ENCODE measurements around the gene FEM1B. TPM values are rescaled to one million over a fixed set of nuclear protein-coding genes. Genes with fewer than 3 reads are reported as not detected.

The FEM1B gene
- total and polyA plus RNA-seq, 4 donors, result 39.9 to 128 (median 76.3) TPM

- WGBS (ENCODE audit: insufficient coverage), result under 1% methylated on average over 50 of the region's 57 CpGs
Observed at GRCh38 chr15:68256675-68257450, 20.7 kb upstream of the FEM1B start.

GRCh38 chr15:68258692-68259091 is 18.9 kb upstream of the FEM1B start:
- H3K9me3 ChIP-seq (ENCODE audit: control insufficient read depth, insufficient read depth, low read length), result no peaks in the 10 kb centered on the region
- H3K27me3 ChIP-seq (ENCODE audit: control insufficient read depth, insufficient read depth, low read length), result no peaks in the 10 kb centered on the region
- peaks cover 6% of the 10 kb centered on the region for H3K4me1 ChIP-seq (ENCODE audit: control insufficient read depth, insufficient read depth, low read length)
- no peak overlapping the region for H3K27ac ChIP-seq (ENCODE audit: low read depth, low read length)
- H3K36me3 ChIP-seq (ENCODE audit: control insufficient read depth, insufficient read depth, low read length), result no peaks in the 10 kb centered on the region
- no peak overlapping the region for H3K4me3 ChIP-seq (ENCODE audit: low read depth, low read length)
- 71% methylated on average over 2 of the region's 4 CpGs for WGBS (ENCODE audit: insufficient coverage)
- DNase-seq (ENCODE audit: low read depth in 4 of 6, low spot score in 6 of 6), result no peak

More at GRCh38 chr15:68256675-68257450, 20.7 kb upstream of the FEM1B start:
- H3K4me3 ChIP-seq (ENCODE audit: low read depth, low read length), result peak overlapping the region; percentile 75
- H3K4me1 ChIP-seq (ENCODE audit: control insufficient read depth, insufficient read depth, low read length), result peaks cover 6% of the 10 kb centered on the region
- no peaks in the 10 kb centered on the region for H3K9me3 ChIP-seq (ENCODE audit: control insufficient read depth, insufficient read depth, low read length)
- DNase-seq (ENCODE audit: low read depth in 4 of 6, low spot score in 6 of 6), result peak; percentile 71 to 96 (median 78)
- peak overlapping the region; percentile 88 for H3K27ac ChIP-seq (ENCODE audit: low read depth, low read length)
- no peaks in the 10 kb centered on the region for H3K27me3 ChIP-seq (ENCODE audit: control insufficient read depth, insufficient read depth, low read length)
- H3K36me3 ChIP-seq (ENCODE audit: control insufficient read depth, insufficient read depth, low read length), result no peaks in the 10 kb centered on the region

DNA sequence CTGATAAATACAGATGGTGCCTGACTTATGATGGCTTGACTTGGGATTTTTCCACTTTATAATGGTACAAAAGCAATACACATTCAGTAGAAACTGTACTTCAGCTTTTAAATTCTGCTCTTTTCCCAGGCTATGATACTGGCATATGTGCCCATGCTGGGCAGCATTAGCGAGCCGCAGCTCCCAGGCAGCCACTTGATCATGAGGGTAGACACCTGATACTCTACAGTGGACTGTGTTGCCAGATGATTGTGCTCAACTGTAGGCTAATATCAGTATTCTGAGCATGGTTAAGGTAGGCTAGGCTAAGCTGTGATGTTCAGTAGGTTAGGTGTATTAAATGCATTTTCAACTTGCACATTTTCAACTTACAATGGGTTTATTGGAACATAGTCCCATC is 17.7 kb upstream of the FEM1B start:
- no peaks in the 10 kb centered on the region for H3K9me3 ChIP-seq (ENCODE audit: control insufficient read depth, insufficient read depth, low read length)
- peaks cover 3% of the 10 kb centered on the region for H3K27me3 ChIP-seq (ENCODE audit: control insufficient read depth, insufficient read depth, low read length)
- WGBS (ENCODE audit: insufficient coverage), result 40% methylated on average over 2 of the region's 2 CpGs
- DNase-seq (ENCODE audit: low read depth in 4 of 6, low spot score in 6 of 6), result no peak
- H3K36me3 ChIP-seq (ENCODE audit: control insufficient read depth, insufficient read depth, low read length), result no peaks in the 10 kb centered on the region
- no peak overlapping the region for H3K4me3 ChIP-seq (ENCODE audit: low read depth, low read length)
- peaks cover 6% of the 10 kb centered on the region for H3K4me1 ChIP-seq (ENCODE audit: control insufficient read depth, insufficient read depth, low read length)
- no peak overlapping the region for H3K27ac ChIP-seq (ENCODE audit: low read depth, low read length)

- Histone ChIP-seq H3K27me3 (ENCODE audit: control insufficient read depth, insufficient read depth, low read length) (peaks cover 4% of the 10 kb centered on the region), H3K36me3 (ENCODE audit: control insufficient read depth, insufficient read depth, low read length) (no peaks in the 10 kb centered on the region), H3K4me3 (ENCODE audit: low read depth, low read length) (no peak overlapping the region), H3K4me1 (ENCODE audit: control insufficient read depth, insufficient read depth, low read length) (peaks cover 6% of the 10 kb centered on the region), H3K9me3 (ENCODE audit: control insufficient read depth, insufficient read depth, low read length) (no peaks in the 10 kb centered on the region), H3K27ac (ENCODE audit: low read depth, low read length) (no peak overlapping the region)
- no CpG with 5 or more reads among the region's 3 CpGs for WGBS (ENCODE audit: insufficient coverage)
- DNase-seq (ENCODE audit: low read depth in 4 of 6, low spot score in 6 of 6), result no peak
Observed at GRCh38 chr15:68261241-68261640, 16.3 kb upstream of the FEM1B start.

- WGBS (ENCODE audit: insufficient coverage), result no CpG with 5 or more reads among the region's 3 CpGs
- Histone ChIP-seq H3K27me3 (ENCODE audit: control insufficient read depth, insufficient read depth, low read length) (peaks cover 4% of the 10 kb centered on the region), H3K27ac (ENCODE audit: low read depth, low read length) (no peak overlapping the region), H3K9me3 (ENCODE audit: control insufficient read depth, insufficient read depth, low read length) (no peaks in the 10 kb centered on the region), H3K36me3 (ENCODE audit: control insufficient read depth, insufficient read depth, low read length) (no peaks in the 10 kb centered on the region), H3K4me3 (ENCODE audit: low read depth, low read length) (no peak overlapping the region), H3K4me1 (ENCODE audit: control insufficient read depth, insufficient read depth, low read length) (no peaks in the 10 kb centered on the region)
- no peak for DNase-seq (ENCODE audit: low read depth in 4 of 6, low spot score in 6 of 6)
Observed at GRCh38 chr15:68261980-68262379, 15.6 kb upstream of the FEM1B start.

DNA sequence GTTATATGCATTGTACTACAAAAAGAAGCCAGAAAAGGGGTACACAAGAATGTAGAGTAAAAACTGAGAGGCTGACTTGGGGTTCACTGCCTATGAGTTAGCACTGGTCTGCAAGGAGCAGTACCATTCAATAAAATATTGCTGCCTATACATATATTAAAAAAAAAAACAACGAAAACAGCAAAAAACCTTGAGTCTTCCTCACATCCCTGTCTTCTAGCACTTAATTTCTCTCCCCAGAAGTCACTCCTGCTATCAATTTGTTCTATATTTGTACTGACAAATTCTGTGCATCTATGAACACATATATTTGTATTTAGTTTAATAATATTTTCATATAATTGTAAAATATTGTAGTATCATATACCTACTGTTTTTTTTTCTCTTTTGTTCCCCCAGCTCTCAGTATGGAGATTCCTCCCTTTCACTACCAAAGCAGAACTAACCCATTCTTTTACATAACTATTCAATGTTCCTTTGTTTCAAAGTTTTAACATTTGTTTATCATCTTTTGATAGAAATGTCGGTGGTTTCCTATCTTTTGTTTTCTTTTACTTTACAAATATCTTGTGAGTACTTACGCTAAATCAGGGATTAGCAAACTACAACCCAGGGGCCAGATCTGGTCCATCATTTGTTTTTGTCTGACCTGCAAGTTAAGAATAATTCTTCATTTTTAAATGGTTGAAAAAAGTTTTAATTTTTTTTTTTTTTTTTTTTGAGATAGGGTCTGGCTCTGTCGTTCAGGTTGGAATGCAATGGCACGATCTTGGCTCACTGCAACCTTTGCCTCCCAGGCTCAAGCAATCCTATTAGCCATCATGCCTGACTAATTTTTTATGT is 14.8 kb upstream of the FEM1B start:
- DNase-seq (ENCODE audit: low read depth in 4 of 6, low spot score in 6 of 6), result no peak
- no peaks in the 10 kb centered on the region for H3K9me3 ChIP-seq (ENCODE audit: control insufficient read depth, insufficient read depth, low read length)
- H3K36me3 ChIP-seq (ENCODE audit: control insufficient read depth, insufficient read depth, low read length), result no peaks in the 10 kb centered on the region
- no peak overlapping the region for H3K4me3 ChIP-seq (ENCODE audit: low read depth, low read length)
- peaks cover 4% of the 10 kb centered on the region for H3K27me3 ChIP-seq (ENCODE audit: control insufficient read depth, insufficient read depth, low read length)
- no peaks in the 10 kb centered on the region for H3K4me1 ChIP-seq (ENCODE audit: control insufficient read depth, insufficient read depth, low read length)
- WGBS (ENCODE audit: insufficient coverage), result no CpG with 5 or more reads among the region's 5 CpGs
- no peak overlapping the region for H3K27ac ChIP-seq (ENCODE audit: low read depth, low read length)

DNA sequence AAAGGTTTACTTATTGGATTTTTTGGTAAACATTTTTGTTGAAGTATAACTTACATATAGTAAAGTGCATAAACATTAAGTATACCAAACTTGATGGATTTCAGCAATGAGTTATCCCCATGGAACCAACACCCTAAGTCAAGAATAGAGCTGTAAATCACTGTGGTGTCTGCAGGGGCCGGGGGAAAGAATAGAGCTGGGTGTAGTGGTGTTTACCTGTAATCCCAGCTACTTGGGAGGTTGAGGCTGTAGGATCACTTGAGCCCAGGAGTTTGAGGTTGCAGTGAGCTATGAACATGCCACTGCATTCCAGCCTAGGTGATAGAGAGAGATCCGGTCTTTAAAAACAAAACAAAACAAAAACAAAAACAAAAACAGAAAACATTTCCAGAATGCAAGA is 13.3 kb upstream of the FEM1B start:
- H3K4me1 ChIP-seq (ENCODE audit: control insufficient read depth, insufficient read depth, low read length), result no peaks in the 10 kb centered on the region
- no peak for DNase-seq (ENCODE audit: low read depth in 4 of 6, low spot score in 6 of 6)
- 40% methylated on average over 1 of the region's 2 CpGs for whole genome bisulfite sequencing (ENCODE audit: insufficient coverage)
- H3K27me3 ChIP-seq (ENCODE audit: control insufficient read depth, insufficient read depth, low read length), result peaks cover 4% of the 10 kb centered on the region
- no peak overlapping the region for H3K4me3 ChIP-seq (ENCODE audit: low read depth, low read length)
- no peaks in the 10 kb centered on the region for H3K9me3 ChIP-seq (ENCODE audit: control insufficient read depth, insufficient read depth, low read length)
- no peak overlapping the region for H3K27ac ChIP-seq (ENCODE audit: low read depth, low read length)
- no peaks in the 10 kb centered on the region for H3K36me3 ChIP-seq (ENCODE audit: control insufficient read depth, insufficient read depth, low read length)

GRCh38 chr15:68265081-68265480 is 12.5 kb upstream of the FEM1B start:
- Histone ChIP-seq H3K9me3 (ENCODE audit: control insufficient read depth, insufficient read depth, low read length) (no peaks in the 10 kb centered on the region), H3K36me3 (ENCODE audit: control insufficient read depth, insufficient read depth, low read length) (no peaks in the 10 kb centered on the region), H3K4me3 (ENCODE audit: low read depth, low read length) (no peak overlapping the region), H3K27me3 (ENCODE audit: control insufficient read depth, insufficient read depth, low read length) (peaks cover 4% of the 10 kb centered on the region), H3K27ac (ENCODE audit: low read depth, low read length) (no peak overlapping the region), H3K4me1 (ENCODE audit: control insufficient read depth, insufficient read depth, low read length) (no peaks in the 10 kb centered on the region)
- WGBS (ENCODE audit: insufficient coverage), result no CpG with 5 or more reads among the region's 4 CpGs
- DNase-seq (ENCODE audit: low read depth in 4 of 6, low spot score in 6 of 6), result no peak

DNA sequence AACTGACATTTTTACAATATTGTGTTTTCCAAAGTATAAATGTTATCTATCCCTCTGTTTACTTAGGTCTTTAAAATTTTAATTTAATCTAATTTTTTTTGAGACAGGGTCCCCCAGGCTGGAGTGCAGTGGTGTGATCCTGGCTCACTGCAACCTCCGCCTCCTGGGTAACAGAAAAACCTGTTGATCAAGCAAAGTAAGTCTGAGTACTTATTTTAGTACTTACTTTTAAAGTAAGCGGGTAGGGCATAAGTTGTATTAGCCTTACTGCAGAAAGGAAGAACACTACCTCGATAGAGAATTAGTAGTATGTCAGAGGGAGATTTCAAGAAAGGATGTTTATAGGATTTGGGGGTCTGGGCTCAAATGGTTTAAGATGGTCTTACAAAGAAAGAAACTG is 11.9 kb upstream of the FEM1B start:
- no peak overlapping the region for H3K4me3 ChIP-seq (ENCODE audit: low read depth, low read length)
- no peaks in the 10 kb centered on the region for H3K9me3 ChIP-seq (ENCODE audit: control insufficient read depth, insufficient read depth, low read length)
- no peaks in the 10 kb centered on the region for H3K4me1 ChIP-seq (ENCODE audit: control insufficient read depth, insufficient read depth, low read length)
- no peak overlapping the region for H3K27ac ChIP-seq (ENCODE audit: low read depth, low read length)
- WGBS (ENCODE audit: insufficient coverage), result 100% methylated on average over 2 of the region's 3 CpGs
- H3K36me3 ChIP-seq (ENCODE audit: control insufficient read depth, insufficient read depth, low read length), result no peaks in the 10 kb centered on the region
- no peak for DNase-seq (ENCODE audit: low read depth in 4 of 6, low spot score in 6 of 6)
- peaks cover 4% of the 10 kb centered on the region for H3K27me3 ChIP-seq (ENCODE audit: control insufficient read depth, insufficient read depth, low read length)
